ENCODE measurements around the gene ELMOD1.

ELMOD1 gene

GRCh38 chr11:107651672-107652071, 60.7 kb downstream of the ELMOD1 start:
- DNase-seq: no peak

GRCh38 chr11:107653076-107653475, 62.1 kb downstream of the ELMOD1 start:
- no peak for DNase-seq

GRCh38 chr11:107655602-107656001, 64.7 kb downstream of the ELMOD1 start:
- no peak for DNase-seq

- no peak for DNase-seq
Measured at GRCh38 chr11:107659310-107659709, 68.4 kb downstream of the ELMOD1 start.

- no peak for DNase-seq
Measured at GRCh38 chr11:107660066-107660465, 69.1 kb downstream of the ELMOD1 start.

- DNase-seq: no peak
Measured at GRCh38 chr11:107661656-107662055, 70.7 kb downstream of the ELMOD1 start.

- DNase-seq: peak in 1 of 2 donors; percentile 2
Measured at GRCh38 chr11:107665018-107665417, 74.1 kb downstream of the ELMOD1 start.

- no peak for DNase-seq
Measured at GRCh38 chr11:107666911-107667613, 76.1 kb downstream of the ELMOD1 start.

- DNase-seq: no peak
Measured at GRCh38 chr11:107669191-107669740, 78.3 kb downstream of the ELMOD1 start.

- no peak for DNase-seq
Measured at GRCh38 chr11:107669893-107670601, 79.1 kb downstream of the ELMOD1 start.

- no peak for DNase-seq
Measured at GRCh38 chr11:107675902-107676301, 85.0 kb downstream of the ELMOD1 start.

- DNase-seq: no peak
Measured at GRCh38 chr11:107676336-107677057, 85.5 kb downstream of the ELMOD1 start.

GRCh38 chr11:107677924-107678631, 87.1 kb downstream of the ELMOD1 start:
- DNase-seq: no peak

- no peak for DNase-seq
Measured at GRCh38 chr11:107678632-107678971, 87.7 kb downstream of the ELMOD1 start.

GRCh38 chr11:107679255-107680024, 88.5 kb downstream of the ELMOD1 start:
- DNase-seq: no peak

GRCh38 chr11:107682171-107682570, 91.2 kb downstream of the ELMOD1 start:
- no peak for DNase-seq

GRCh38 chr11:107682572-107682971, 91.6 kb downstream of the ELMOD1 start:
- DNase-seq: no peak

- no peak for DNase-seq
Measured at GRCh38 chr11:107683061-107683460, 92.1 kb downstream of the ELMOD1 start.

- DNase-seq: no peak
Measured at GRCh38 chr11:107683807-107684206, 92.9 kb downstream of the ELMOD1 start.

GRCh38 chr11:107688322-107688918, 97.5 kb downstream of the ELMOD1 start:
- DNase-seq: no peak

- DNase-seq: peak; percentile 55 to 62
Measured at GRCh38 chr11:107689317-107690202, 98.6 kb downstream of the ELMOD1 start.

All from hippocampal formation (tissue), 2 donors.